Stimulated activated CD8-positive, alpha-beta memory T cell treated with anti-CD3 and anti-CD28 coated beads, Interleukin-15, amount 100 ng/mL, for 1 hour (primary cell): Measurements from ENCODE around the gene ZNF423.

Experiments used
- DNase-seq: peaks from one replicate; pipeline ENCODE4 v3.0.0-alpha.2; 2020; ENCODE audit warnings: low read depth

The ZNF423 gene

DNA sequence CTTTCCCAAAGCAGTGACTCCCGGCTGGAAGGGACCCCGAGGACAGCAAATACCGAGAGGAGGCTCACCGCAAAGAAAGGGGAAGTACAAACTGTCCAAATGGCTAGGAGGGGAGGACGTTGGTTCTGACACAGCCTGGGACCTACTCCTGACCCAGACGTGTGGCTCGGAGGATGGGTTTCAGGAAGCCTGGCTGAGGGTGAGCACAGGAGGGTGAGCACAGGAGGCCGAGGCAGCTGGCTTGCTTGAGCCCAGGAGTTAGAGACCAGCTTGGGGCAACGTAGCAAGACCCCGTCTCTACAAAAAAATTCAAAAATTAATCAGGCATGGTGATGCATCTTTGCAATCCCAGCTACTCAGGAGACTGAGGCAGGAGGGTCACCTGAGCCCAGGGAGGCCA, 399.1 kb downstream of the ZNF423 start:
- no peak for DNase-seq

DNA sequence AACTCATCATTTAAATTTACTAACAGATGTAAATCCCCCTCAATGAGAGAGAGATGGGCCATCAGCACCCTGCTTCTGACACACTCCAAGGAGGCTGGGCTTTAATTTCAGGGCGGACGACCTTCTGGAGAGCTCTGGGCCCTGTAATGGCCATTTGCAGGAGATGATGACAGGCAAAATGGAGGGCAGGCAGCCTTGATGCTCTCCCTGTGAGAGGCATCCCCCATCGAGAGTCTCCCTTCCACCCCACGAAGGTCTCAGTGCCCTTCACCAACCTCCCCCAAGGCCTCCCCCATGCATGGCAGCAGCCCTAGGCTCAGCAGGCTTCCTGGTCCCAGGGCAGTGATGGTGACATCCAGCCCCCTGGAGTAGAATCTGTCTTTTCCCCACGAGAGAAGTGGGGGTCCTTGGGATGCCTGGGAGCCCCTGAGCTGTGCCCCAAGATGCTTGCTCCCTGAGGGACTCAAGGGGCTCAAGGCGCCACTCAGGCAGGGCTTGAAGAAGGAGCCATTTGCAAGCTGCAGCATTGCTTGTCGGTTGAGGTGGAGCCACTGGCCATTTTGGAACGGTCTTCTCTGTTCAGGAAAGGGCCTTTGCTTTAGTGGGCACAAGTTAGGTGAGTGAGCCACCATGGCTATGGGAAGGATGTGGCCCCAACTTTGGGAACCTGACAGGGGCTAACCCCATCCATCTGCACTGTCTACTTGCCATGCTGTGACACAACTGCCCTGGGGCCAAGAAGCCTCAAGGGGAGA, 399.7 kb downstream of the ZNF423 start:
- DNase-seq: no peak

DNA sequence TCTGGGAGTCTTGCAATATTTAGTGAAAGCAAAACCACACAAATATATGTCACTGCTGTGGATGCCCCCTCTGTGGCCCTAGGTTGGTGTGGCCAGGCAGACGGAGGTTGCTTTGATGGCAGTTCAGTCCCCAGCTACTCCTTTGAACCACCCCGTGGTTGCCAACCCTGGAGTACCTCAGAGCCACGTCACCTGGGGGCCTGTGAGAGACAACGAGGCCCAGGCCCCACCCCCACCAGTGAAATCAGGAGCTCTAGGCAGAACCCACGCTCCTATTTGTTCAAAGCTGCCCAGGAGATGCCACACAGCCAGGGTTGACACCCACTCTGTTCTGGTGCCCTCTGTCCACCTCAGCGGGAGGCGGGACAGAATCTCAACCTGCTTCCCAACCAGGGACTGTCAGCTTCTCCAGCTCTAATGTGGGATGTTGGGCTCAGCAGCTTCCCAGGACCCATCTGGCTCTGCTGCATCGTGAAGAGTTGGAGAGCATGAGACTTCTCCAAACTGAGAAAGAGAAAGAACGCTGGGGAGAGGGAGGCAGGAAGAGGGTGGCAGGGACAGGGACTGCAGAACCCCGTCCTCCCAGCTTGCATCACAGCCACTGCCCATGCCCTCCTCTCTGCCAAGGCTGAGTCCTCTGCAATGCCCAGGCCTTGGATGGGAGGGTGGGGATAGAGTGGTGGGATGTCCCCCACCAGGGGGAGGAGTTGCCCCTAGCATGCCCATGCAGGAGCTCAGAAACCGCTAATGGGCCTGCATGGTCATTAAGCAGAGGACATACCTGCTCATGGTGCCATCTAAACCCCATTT, 400.5 kb downstream of the ZNF423 start:
- DNase-seq: no peak

DNA sequence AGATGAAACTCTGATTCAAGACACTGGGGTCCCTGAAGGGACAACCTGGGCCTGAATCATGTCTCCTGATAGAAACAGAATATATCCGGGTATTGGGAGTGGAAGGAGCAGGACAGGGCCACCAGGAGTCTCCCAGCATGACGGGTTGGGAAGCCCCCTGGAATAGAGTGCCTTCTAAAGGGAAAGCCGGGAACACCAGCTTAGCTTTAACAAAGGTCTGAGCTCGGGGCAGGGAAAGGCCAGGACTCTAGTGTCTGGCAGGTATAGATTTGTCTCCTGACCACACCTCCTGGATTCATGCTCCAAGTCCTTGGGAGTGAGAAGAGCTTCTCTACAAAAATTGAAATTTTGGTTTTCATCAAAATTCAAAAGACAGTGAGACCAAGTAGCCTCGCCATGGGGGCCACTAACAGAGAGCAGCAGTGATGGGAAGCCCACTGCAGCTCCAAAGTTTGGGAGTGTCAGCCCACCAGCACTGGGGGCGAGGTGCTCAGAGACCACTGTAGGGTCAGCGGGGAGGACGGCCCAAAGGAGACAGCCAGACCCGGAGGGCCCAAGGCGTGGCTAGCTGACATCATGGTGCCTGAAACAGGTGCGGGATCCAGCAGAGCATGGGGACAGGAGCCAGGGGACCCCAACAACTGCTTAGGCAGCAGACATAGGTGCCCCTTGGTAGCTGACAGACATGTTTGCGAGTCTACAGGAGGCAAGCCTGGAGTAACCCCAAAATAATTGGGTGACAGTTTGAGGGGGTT, 401.3 kb downstream of the ZNF423 start:
- DNase-seq: no peak

DNA sequence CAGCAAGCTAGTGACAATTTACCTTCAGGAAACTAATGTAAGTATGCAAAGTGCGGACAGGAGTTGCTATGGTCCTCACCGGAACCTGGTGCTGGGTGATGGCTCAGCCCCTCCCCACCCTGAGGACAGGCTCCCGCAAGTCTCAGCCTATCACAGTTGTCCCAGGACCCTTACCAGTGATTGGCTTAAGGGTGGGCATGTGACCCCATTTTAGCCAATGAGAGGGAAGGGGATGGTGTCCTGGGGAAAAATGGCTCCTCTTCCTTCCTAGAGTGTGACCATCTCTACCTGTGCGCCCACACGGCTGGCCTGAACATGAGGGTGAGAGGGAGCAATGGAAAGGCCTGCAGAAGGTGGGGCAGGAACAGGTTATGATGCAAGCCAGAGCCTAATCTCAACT, 401.9 kb downstream of the ZNF423 start:
- no peak for DNase-seq

DNA sequence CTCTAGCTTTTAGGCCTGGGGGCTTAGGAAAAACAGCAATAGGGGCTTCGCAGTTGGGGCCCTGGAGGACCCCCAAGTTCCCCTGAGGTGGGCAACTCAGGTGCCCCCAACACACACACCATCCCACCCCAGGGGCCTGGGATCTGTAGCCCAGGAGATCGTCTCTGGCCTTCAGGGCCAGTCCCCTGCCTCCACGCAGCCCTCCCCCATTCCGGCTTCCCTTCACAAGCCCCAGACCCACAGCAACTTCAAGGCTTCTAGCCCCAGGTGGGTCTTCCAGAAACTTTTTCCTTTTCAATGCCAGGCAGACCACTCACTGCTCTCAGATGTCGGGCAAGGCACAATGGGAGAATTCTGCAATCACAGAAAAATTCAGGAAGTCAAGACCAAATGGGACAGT, 402.9 kb downstream of the ZNF423 start:
- no peak for DNase-seq

DNA sequence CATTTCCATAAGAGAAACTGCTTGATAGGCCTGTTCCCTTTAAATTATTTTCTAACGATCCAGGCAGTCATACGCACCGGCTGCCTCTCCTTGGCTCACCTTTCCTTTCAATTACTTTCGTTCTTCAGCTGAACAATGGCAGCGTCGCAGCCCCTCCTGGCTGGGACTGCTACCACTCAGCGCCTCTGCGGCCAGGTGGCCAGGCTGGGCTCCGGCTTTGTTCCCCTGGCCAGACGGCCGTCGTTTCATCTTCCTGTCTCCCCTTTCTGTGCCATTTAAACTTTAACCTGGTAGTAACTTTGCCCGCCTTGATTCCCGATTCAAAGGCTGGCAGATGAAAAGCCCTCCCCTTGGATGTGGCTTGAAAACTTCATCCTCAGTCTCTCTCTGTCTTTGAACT, 403.3 kb downstream of the ZNF423 start:
- no peak for DNase-seq

DNA sequence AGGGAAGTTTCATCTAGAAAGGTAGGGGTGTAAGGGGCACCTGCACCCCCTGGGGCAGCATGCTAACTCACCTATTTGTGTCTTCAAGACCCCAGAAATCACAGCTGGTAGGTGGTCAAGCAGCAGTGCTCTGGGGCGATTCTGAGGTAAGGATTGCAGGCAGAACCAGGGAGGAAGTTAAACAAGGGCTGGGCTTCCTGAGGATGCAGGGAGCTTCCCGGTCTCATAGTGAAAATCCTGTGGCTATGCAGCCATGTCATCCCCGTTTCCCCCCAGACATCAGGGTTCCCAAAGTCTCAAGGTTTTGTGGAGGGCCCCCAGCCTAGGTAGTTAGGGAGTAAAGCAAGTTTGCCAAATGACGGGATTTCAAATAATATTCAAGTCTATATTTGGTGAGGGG, 403.8 kb downstream of the ZNF423 start:
- DNase-seq: no peak

DNA sequence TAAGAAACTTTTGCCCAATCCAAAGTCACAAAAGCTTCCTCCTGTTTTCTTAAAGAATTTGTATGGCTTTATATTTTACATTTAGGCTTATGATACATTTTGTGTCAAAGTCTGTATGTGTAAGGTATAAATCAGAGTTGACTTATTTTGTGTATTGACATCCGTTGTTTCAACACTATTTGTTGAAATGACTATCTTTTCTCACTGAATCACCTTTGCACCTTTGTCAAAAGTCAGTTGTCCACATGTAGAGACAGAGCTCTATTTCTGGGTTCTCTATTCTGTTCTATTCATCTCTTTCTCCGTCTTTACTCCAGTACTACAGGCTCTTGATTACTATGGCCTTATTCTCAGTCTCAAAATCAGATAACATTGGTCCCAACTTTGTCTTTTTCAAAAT, 409.1 kb downstream of the ZNF423 start:
- DNase-seq: no peak

DNA sequence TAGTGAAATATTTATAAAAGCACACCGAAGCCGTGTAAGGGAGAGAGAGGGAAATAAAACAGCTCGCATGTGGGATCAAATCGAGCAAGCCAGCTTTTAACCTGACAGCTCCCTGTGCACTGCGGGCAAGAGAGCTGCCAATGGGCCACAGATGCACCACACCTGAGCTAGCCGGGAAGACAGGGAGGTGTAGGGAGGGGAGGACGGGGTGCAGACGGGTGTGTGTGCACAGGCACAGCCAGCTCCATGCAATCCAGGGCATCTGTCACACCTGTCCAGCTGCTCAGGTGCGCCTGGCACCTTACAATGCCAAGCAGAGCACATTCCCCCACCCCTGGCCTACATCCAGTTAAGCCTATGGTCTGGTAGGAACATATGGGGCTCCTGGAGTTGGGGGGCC, 412.3 kb downstream of the ZNF423 start:
- DNase-seq: no peak

DNA sequence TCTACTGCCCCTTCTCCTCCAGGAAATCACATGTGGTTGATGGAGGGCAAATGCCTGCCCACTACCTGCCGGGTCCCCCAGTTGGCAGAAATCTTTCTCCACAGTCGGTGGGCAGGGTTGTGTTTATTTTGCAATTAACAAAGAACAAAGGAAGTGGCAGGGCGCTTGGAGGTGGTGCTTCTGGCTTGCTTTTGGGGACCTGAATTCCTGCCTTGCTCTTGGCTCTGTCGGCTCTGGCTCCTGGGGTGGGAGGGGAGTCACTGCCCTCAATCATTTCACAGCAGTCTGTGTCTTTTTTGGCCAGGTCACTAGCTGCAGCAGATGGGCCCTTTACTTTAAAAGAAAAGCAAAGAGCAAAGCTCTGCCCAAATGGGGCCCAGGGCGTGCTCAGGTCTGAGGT, 413.1 kb downstream of the ZNF423 start:
- no peak for DNase-seq

DNA sequence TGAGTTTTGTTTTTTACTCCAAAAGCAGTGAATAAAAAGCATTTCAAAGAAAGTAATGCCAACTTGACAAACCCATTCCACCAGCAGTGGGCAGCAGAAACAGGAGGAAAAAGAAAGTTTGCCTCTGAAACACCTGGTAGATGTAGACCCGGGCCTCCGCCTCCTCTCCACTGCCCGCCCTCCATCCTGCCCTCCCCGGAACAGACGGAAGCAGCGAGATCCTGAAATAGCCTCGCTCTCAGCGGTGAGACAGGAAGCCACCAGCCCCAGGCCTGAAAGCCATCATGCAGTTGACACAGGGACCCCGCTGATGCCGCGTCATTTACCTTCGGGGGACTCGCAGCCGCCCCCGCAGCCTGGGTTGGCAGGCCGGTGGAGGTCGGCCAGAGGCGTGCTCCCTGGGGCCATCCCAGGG, 414.5 kb downstream of the ZNF423 start:
- DNase-seq: peak; percentile 34

DNA sequence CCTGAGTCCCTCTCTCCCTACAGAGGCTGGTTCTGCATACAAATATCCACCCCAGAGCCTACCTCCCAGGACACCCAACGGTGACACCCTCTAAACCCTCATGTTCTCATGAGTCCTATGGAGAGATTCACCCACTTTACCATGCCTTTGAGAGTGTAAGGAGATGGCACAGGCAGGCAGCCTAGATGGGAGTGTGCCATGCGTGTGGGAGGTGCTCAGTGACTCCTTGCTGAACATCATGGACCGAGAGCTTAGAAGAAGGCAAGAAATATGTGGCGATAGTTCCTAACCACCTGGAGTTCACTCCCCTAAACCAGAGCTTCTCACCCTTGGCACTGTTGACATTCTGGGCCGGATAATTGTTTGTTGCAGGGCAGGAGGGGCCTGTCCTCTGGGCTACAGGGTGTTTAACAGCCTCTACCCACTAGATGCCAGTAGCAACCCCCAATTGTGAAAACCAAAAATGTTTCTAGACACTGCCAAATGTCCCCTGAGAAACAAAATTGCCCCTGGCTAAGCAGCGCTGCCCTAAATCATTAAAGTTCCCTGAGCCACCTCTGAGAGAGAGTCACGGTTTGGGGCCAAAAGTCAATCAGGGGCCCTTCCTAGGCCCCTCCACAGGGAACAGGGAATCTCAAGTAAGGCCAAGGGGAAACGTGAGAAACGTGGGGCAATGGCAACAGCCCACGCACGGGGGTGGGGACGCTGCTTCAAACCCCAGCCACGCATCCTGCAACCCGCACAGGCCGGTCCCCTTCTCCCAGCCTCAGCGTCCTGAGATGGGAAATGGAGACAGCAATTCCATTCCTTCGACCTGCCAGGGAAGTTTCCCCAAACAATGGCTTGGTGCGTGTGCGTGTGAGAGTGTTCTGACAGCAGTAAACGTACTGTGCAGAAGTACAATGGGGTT, 415.5 kb downstream of the ZNF423 start:
- DNase-seq: no peak

DNA sequence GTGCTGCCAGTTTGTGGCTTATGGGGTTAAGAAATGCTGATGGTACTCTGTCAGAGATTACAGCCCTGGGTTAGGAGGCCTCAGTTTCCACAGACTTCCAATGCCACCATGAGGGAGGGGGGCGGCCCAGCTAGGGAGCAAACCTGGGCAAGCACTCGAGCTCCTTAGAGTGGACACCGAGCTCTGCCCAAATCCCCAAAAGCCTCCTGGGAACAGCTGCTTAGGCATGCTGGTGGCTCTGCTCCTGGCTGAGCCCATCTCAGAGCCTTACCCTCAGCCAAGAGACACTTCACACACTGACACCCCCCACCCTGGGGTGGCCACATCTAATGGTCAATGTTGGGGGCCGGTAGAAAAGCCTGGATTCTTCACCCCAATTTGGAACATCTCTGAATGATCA, 416.2 kb downstream of the ZNF423 start:
- no peak for DNase-seq

DNA sequence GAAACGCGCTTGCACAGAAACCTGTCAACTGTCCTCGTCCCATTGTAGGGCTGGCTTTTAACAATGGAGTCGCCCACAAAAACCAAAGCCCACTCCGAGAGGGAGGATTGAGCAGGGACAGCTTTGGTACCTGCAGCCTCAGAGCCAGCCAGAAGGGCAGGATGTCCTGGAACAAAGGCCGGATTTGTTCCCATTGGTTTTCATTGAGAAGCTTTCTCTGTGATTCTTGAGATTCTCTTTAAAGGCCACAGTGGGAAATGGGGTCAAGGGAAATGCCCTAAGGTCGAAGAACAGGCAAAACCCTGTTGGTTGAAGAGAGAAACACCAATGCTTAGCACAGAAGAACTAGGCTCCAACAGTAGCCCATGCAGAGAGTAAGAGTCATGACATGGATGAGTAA, 416.9 kb downstream of the ZNF423 start:
- DNase-seq: no peak
